Gastrocnemius medialis (tissue), 4 donors: ENCODE measurements around the gene TNC.

ENCODE experiments used
- POLR2A ChIP-seq, 2 donors: fragments of 450-650 bp; IDR thresholded peaks; one replicate each; pipeline ENCODE4 v1.6.1; 2017; ENCODE audit warnings: antibody characterized with exemption in 2 of 2, mild to moderate bottlenecking in 2 of 2, moderate library complexity in 2 of 2
- TF ChIP-seq, protein P1 (sequence below), 5 experiments: fragments of 450-650 bp in 3 of 5; fragments of 200-600 bp in 2 of 5; sonication (generic) in 2 of 5; IDR thresholded peaks in 4 of 5; conservative IDR thresholded peaks in 1 of 5; 1 replicate in 4 of 5; 2 replicates in 1 of 5; pipeline ENCODE4 v1.5.1; 2016 to 2019; ENCODE audit warnings: antibody characterized with exemption in 5 of 5, mild to moderate bottlenecking in 3 of 5, moderate library complexity in 3 of 5

DNA sequence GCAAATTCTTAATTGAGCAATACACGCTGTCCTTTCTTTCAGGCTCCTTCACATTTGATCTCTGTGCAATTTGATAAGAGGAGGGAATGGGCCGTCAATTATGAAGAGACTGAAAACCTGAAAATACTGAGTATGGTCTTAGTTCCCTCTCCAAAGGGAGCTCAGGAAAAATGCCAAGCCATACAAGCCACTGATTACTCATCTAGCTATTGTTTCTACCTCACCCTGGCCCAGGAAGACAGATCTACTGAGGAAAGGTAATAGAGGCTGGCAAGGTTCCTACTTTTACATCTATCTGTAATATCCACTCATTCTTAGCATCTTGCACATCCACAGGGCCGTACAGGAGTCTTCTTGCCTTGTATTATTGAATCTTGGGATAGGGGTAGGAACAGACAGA lies 23.7 kb upstream of the TNC start:
- TF ChIP-seq, protein P1, sequence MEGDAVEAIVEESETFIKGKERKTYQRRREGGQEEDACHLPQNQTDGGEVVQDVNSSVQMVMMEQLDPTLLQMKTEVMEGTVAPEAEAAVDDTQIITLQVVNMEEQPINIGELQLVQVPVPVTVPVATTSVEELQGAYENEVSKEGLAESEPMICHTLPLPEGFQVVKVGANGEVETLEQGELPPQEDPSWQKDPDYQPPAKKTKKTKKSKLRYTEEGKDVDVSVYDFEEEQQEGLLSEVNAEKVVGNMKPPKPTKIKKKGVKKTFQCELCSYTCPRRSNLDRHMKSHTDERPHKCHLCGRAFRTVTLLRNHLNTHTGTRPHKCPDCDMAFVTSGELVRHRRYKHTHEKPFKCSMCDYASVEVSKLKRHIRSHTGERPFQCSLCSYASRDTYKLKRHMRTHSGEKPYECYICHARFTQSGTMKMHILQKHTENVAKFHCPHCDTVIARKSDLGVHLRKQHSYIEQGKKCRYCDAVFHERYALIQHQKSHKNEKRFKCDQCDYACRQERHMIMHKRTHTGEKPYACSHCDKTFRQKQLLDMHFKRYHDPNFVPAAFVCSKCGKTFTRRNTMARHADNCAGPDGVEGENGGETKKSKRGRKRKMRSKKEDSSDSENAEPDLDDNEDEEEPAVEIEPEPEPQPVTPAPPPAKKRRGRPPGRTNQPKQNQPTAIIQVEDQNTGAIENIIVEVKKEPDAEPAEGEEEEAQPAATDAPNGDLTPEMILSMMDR (IDR thresholded peaks at IDR 0.05 in 4 of 5, conservative IDR thresholded peaks at IDR 0.05 in 1 of 5) = no peak
- TF ChIP-seq POLR2A (IDR thresholded peaks at IDR 0.05) = no peak
